NCI-H2107 treated with DMSO at 0.1 percent for 48 hours (cell line): ENCODE results near the gene CSGALNACT2.

Source experiments
- DNase-seq: peaks from one replicate; lab custom pipeline; 2025; ENCODE audit not compliant: unreplicated experiment; lab: John Stamatoyannopoulos, UW

CSGALNACT2 gene

DNA sequence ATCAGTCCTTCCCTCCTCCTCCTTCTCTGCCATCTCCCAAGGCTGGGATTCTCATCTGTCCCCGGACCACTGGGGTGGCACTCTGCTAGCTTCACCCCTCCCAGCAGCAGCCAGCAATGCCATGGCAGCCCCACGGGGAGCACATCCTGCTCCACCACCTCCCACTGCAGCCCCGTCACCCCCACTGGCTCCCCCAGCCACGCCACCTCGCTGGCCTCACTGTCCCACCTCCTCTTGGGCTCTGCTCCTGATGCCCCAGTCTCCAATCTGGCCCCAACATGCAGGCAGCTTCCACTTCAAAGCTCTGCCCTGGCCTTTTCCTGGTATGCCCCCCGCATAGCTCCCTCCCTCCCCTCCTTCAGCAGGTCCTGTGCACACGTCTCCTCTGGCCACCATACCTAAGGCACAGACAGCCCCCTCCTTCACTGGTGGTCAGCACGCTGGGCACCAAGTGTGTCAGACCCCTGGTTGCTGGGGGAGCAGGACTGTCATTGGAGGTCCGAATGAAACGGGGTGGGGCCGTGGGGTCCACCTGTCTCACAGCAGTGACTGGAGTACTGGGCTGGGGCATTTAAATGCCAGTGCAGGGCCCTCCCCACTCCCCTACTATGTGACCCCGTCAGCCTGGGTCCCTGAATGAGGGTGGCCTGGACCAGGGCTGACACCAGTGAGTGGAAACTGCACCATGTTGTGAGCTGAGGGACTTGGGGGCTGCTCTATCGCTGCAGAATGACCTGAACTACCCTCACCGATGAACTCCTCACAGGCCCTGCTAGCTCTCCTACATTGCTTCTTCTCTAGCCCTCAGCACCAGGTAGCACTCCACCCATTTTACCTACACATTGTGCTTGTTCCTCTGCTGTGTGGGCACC, 89.9 kb downstream of the CSGALNACT2 start:
- DNase-seq: no peak

DNA sequence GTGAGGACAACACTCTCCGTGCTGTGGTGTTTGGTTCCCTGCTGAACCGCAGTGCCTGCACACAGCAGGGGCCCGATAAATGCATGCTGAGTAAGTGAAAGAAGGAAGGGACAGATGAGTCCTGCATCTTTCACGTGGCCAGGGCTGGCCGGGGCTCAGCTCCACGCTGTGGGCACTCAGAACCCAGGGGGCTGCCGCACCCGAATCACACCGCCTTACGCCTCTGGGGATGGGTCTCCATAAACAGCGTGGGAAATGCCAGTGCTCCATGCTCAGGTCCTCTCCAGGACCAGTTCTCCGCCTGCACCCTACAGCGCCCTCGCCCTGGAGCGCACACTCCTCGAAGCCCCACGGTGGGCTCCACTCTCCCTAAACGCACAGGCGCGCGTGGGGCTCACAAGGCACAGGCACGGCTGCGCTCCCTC, 90.5 kb downstream of the CSGALNACT2 start:
- DNase-seq: no peak

- no peak for DNase-seq
Observed at GRCh38 chr10:43229208-43230061, 91.2 kb downstream of the CSGALNACT2 start.

DNA sequence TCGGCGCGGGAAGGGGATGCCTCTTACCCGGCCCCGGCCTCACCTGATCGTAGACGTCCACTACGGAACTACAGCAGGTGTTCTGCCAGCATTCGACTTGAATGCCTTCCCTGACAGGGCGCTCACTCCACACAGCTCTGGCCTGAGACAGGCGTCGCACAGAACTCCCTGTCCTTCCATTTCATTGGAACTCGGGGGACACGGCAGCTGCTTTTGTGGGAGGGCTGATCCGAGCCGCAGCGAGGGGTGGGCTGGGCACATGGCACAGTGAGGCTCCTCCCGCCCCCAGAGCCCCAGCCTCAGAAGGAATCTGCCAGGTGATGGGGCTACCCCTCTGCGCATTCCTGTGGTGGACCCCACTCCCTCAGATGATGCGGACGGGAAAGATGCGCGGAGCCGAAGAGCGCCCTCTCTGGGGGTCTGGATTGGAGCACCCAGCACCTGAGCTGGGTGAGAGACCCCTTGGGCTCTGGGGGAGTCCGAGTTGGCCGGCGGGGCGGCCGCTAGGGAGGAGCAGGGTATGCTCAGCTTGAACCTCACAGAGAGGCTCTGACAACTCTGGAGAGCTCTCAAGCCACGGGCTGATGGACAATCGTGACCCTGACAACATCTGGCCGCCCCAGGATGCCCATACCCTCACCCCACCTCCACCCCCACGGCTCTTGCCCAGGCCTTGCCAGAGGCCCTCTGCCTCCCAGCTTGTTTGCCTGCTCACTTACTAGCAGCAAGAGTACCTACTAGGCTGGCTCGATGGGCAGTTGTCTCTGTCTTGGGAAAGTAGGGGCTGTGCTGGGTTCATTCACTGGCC, 92.1 kb downstream of the CSGALNACT2 start:
- no peak for DNase-seq

- DNase-seq: no peak
Observed at GRCh38 chr10:43230909-43231522, 92.8 kb downstream of the CSGALNACT2 start.

DNA sequence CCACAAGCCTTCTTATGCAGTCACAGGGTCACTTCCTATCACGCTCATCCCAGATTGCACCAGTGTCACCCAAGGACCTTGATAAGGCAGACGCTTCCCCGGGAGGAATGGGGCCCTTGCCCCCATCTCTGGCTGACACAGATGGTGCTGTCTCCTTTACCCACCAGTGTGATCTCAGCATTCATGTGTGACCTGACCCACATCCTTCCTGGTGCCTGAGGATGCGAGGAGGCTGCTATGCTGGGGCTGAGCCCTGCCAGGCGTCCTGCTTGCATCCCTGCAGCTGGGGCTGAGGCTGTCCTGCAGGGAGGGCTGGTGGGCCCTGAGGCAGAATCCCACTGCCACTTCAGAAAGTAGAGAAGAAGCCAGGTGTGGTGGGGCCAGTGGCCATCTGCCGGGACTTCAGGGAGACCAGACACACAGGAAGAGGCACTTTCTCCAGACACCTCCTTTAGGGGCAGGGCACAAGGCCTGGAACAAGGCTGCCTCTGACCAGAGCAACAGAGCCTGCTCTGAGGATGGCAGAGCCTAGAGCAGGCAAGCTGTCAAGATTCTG, 93.4 kb downstream of the CSGALNACT2 start:
- no peak for DNase-seq

- no peak for DNase-seq
Observed at GRCh38 chr10:43233601-43234430, 95.6 kb downstream of the CSGALNACT2 start.

- DNase-seq: no peak
Observed at GRCh38 chr10:43234471-43235041, 96.3 kb downstream of the CSGALNACT2 start.
